CD4-positive, alpha-beta T cell treated with Interleukin-15 for 1 hour (primary cell): ENCODE measurements around the gene PPP1R13B.
"Not testable (repeated sequence)": the region's sequence is repeated elsewhere in the genome, so short reads cannot be mapped to it uniquely, and the experiment has no call there.

Experiments
- DNase-seq: peaks from one replicate; pipeline ENCODE4 v3.0.0-alpha.2; 2020

PPP1R13B gene

GRCh38 chr14:103830511-103831270 is 16.7 kb downstream of the PPP1R13B start:
- DNase-seq = no peak

DNA sequence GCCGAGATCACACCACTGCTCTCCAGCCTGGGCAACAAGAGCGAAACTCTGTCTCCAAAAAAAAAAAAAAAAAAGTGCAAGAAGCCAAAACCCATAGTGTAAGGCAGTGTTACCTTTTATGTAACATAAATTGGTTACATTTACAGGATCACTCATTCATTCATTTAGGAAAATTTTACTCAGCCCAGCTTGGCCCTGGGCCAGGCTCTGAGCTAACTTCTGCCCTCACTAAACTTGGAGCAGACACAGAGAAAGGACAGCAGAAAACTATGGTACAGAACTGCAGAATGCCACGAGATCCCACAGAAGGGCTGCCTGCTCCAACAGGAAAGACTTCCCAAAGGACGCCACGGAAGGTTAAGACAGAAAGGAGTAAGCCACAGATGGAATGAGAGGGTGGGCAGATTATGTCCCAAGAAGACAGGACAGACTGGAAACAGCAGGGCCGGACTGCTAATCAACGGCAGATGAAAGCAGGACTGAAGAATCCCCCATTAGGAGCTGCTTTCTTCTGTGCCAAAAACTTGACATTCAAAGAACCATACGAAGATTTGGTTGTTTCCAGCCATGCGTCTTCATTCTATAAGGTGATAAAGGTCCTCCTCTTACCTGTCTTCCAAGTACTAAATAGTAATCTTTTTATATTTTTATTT is 18.9 kb downstream of the PPP1R13B start:
- DNase-seq = no peak

GRCh38 chr14:103825101-103825500 is 22.3 kb downstream of the PPP1R13B start:
- DNase-seq = no peak

DNA sequence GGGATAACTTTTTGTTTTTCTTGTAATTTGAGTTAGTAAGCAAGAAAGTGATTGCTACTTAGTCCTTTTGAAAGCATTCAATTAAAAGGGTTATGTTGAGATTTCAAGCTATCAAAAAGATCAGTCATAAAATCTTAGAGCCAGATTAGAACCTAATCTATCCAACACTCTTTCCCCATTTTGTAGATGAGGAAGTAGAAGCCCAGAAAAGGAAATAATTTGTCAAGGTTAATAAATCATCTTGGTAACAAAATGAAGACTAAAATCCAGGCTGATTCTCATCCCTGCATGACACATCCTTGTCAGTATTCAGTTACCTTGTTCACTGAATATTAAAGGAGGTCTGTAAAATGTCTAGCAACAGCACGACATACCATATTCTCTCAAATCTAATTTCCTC is 26.5 kb downstream of the PPP1R13B start:
- DNase-seq = no peak

DNA sequence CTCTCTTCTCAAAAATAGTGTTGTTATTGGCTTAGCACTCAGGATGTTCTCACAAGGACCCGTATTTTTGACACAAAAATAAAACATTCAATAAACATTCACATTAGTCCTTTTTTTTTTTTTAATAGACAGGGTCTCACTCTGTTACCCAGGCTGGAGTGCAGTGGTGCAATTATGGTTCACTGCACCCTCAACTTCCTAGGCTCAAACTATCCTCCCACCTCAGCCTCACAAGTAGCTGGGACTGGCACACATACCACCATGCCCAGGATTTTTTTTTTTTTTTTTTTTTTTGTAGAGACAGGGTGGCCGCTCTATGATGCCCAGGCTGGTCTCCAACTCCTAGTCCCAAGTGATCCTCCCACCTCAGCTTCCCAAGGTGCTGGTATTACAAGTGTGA is 27.0 kb downstream of the PPP1R13B start:
- no peak for DNase-seq

- no peak for DNase-seq
Observed at GRCh38 chr14:103819503-103820307, 27.7 kb downstream of the PPP1R13B start.

DNA sequence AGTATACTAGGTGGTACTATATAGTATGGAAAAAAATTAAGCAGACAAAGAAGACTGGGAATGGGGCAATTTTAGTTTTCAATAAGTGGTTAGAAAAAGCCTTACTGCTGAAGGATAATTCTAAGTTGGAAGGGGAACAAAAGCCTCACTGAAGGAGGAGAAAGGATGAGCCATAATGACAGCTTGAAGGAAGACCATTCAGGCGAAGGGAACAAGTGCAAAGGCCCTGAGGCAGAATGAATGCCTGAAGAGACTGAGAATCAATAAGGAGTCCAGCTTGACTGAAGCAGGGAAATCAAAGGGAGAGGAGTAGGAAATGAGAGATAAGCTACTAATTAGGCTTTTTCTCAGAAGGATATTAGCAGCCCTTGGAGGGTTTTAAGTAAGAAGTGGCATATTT is 28.5 kb downstream of the PPP1R13B start:
- DNase-seq = no peak

DNA sequence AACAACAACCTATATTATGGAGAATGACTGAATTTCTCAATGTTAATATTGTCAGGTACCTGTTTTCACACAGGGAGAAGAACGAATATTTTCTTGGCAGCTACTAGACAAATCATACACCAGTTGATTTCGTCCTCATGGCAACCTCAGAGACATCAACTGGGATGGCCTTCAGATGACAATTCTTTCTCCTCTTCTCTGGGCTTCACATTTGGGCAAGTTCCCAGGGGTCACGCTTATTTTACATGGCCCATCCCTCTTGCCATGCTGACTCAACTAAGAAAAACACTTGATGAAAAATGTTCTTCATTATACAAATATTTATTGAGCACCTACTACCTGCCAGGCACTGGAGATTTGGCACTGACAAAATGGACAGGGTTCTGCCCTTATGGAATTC is 29.0 kb downstream of the PPP1R13B start:
- no peak for DNase-seq

- DNase-seq = no peak
Observed at GRCh38 chr14:103817595-103817994, 29.8 kb downstream of the PPP1R13B start.

- DNase-seq = no peak
Observed at GRCh38 chr14:103816991-103817390, 30.4 kb downstream of the PPP1R13B start.

DNA sequence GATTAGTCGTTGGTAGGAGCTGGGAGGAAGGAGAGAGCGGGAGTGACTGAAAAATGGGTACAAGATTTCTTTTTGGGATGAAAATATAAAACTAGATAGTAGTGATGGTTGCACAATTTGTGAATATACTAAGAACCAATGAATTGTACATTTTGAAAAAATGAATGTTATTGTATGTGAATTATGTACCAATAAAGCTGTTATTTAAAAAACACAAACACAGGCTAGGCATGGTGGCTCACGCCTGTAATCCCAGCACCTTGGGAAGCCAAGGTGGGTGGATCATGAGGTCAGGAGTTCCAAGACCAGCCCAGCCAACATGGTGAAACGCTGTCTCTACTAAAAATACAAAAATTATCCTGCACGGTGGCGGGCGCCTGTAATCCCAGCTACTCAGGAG is 32.1 kb downstream of the PPP1R13B start:
- no peak for DNase-seq

DNA sequence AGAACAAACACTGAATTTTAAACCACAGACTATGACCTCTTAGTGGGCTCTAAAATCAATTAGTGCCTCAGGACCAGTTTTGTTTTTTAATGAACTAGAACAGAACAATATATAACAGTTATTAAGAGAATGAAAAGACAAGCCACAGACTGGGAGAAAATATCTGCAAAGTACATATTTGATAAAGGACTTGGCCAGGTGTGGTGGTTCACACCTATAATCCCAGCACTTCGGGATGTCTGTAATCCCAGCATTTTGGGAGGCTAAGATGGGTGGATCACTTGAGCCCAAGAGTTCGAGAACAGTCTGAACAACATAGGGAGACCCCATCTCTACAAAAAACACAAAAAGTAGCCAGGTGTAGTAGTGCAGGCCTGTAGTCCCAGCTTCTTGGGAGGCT is 36.2 kb downstream of the PPP1R13B start:
- no peak for DNase-seq

DNA sequence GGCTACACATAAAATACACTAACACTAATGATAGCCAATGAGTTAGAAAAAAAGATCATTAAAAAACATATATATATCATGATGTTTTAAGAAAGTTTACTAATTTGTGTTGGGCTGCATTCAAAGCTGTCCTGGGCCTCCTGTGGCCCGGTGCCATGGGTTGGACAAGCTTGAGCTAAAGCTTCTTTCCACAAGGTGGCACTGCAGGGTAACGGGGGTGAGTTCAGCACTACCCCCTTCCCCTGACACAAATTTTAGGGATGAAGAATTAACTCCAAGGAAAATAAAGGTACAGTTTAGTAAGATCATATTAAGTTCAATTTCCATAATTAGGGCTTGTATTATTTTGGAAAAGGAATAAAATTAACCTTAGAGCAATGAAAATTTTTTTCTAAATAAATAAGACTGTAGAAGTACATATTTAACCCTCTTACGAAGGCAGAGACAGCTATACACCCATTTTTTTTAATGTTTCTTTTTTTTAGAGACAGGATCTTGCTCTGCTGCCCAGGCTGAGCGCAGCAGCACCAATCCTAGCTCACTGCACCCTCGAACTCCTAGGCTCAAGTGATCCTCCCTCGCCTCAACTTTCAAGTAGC is 38.9 kb downstream of the PPP1R13B start:
- peak; percentile 35 for DNase-seq

DNA sequence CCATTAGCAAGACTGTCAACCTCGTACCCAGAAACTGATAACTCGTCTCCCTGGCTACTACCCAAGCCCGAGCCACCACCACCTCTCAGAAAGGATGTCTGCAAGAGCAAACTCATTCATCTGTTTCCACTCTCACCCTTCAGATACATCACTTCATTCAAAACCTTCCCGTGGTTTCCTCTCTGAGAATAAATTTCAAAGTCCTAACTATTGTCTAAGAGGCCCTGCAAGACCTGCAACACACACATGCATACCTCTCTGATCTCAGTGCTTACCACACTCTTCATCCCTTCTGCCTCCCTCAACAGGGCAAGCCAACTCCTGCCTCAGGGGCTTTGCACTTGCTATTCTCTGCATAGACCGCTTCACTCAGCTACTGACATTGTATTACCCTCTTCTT is 40.6 kb downstream of the PPP1R13B start:
- no peak for DNase-seq

DNA sequence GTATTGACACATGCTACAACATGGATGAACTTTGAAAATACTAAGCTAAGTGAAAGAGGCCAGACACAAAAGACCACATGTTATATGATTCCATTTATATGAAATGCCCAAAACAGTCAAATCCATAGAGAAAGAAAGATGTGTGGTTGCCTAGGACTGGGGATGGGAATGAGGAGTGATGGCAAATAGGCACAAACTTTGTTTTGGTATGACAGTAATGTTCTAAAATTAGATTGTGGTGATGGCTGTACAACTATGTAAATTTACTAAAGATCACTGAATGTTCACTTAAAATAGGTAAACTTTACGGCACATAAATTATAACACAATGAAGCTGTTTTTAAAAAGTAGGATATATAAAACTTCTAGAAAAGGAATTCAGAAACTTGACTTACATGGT is 41.7 kb downstream of the PPP1R13B start:
- no peak for DNase-seq

GRCh38 chr14:103803661-103804060 is 43.7 kb downstream of the PPP1R13B start:
- DNase-seq = no peak

GRCh38 chr14:103802356-103802755 is 45.0 kb downstream of the PPP1R13B start:
- DNase-seq = no peak

- no peak for DNase-seq
Observed at GRCh38 chr14:103801459-103801858, 45.9 kb downstream of the PPP1R13B start.

- not testable (repeated sequence) for DNase-seq
Observed at GRCh38 chr14:103793192-103793591, 54.2 kb downstream of the PPP1R13B start.

DNA sequence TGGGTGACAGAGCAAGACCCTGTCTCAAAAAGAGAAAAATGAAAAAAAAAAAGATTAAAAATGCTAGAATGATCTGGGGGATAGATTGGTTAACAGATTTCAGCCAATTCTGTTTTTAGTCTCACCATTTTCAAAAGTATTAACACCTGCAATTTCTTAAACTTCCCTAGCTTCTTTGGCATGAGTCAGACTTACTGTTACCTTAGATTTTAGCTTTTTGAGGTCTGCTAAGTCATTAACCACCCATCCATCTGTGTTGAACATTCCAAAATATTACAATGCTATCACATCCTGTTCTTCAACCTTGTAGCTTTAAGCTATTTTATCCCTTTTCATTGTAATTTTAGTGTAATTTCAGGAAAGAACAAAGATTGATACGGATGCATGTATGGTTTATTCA is 59.3 kb downstream of the PPP1R13B start:
- no peak for DNase-seq

GRCh38 chr14:103782376-103782775 is 65.0 kb downstream of the PPP1R13B start:
- DNase-seq = no peak

GRCh38 chr14:103776319-103776718 is 71.1 kb downstream of the PPP1R13B start:
- not testable (repeated sequence) for DNase-seq

DNA sequence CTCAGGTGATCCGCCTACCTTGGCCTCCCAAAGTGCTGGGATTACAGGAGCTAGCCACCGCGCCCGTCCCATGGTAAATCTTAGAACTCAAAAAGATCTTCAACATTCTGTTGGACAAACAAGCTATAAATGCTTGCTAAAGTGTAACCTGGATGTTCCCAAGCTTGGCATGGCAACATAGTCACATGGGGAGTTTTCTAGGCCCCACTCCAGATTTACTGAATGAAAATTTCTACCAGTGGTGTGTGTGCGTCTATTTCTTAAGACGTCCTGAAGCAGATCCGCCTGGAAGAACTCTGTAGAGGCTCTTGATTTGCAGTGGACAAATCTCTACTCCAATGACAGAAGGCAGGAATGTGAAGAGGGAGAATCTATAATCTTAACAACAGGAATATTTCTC is 71.9 kb downstream of the PPP1R13B start:
- DNase-seq = no peak
